SU-DHL-6 (cell line): ENCODE results near the gene RTN4.

Experiments used
- H2AFZ ChIP-seq: fragments of 200-600 bp; sonication (generic); 2 replicates; pipeline ENCODE4 v1.6.1; 2014; ENCODE audit warnings: low read depth, mild to moderate bottlenecking, moderate library complexity, mixed read lengths, antibody characterized with exemption, low read length; ENCODE audit not compliant: severe bottlenecking
- H3F3A ChIP-seq: fragments of 200-600 bp; shearing (Covaris generic); 2 replicates; pipeline ENCODE4 v1.6.0; 2016; ENCODE audit warnings: antibody characterized with exemption, mild to moderate bottlenecking; ENCODE audit not compliant: insufficient read depth
- H3K27ac ChIP-seq: fragments of 200-600 bp; sonication (generic); 2 replicates; pipeline ENCODE4 v1.5.1; 2016; ENCODE audit warnings: low read depth, mild to moderate bottlenecking, low read length, moderate library complexity, mixed read lengths
- H3K27me3 ChIP-seq: fragments of 200-600 bp; sonication (generic), shearing (Covaris generic); 2 replicates; pipeline ENCODE4 v1.6.0; 2014; ENCODE audit warnings: mild to moderate bottlenecking, low read length
- H3K36me3 ChIP-seq: fragments of 200-600 bp; sonication (generic); 2 replicates; pipeline ENCODE4 v1.6.1; 2014; ENCODE audit warnings: mild to moderate bottlenecking, low read length, mixed read lengths
- H3K4me2 ChIP-seq: fragments of 300-600, 200-600 bp; shearing (Covaris generic), sonication (generic); 2 replicates; pipeline ENCODE4 v1.6.0; 2014; ENCODE audit warnings: low read length, low read depth, mild to moderate bottlenecking; ENCODE audit not compliant: poor library complexity, severe bottlenecking
- H3K4me3 ChIP-seq: fragments of 200-600 bp; sonication (generic); 2 replicates; pipeline ENCODE4 v1.5.1; 2014; ENCODE audit warnings: antibody characterized with exemption, low read length, mild to moderate bottlenecking, mixed read lengths; ENCODE audit not compliant: insufficient read depth, poor library complexity, severe bottlenecking
- H3K79me2 ChIP-seq: fragments of 200-600 bp; sonication (generic); 2 replicates; pipeline ENCODE4 v1.6.1; 2014; ENCODE audit warnings: mild to moderate bottlenecking, low read length, moderate library complexity; ENCODE audit not compliant: insufficient read depth
- H3K9ac ChIP-seq: fragments of 200-600 bp; sonication (generic); 2 replicates; pipeline ENCODE4 v1.7.0; 2014; ENCODE audit warnings: mild to moderate bottlenecking, low read length
- H3K9me2 ChIP-seq: fragments of 200-600 bp; sonication (generic); replicated peaks from 2 replicates; pipeline ENCODE4 v1.6.1; 2014; ENCODE audit warnings: low read length; ENCODE audit not compliant: insufficient read depth
- H3K9me3 ChIP-seq: fragments of 200-600 bp; sonication (generic); 2 replicates; pipeline ENCODE4 v1.6.1; 2014; ENCODE audit warnings: low read length, mixed read lengths; ENCODE audit not compliant: insufficient read depth
- H4K20me1 ChIP-seq: fragments of 200-600 bp; sonication (generic); 2 replicates; pipeline ENCODE4 v1.6.1; 2014; ENCODE audit warnings: low read depth, mild to moderate bottlenecking, antibody characterized with exemption, low read length, moderate library complexity, mixed read lengths
- CTCF ChIP-seq: fragments of 200-600 bp; sonication (generic); IDR thresholded peaks from one replicate; pipeline ENCODE4 v1.5.1; 2017; ENCODE audit warnings: antibody characterized with exemption, mild to moderate bottlenecking, low read length, moderate library complexity; ENCODE audit not compliant: insufficient read depth, poor library complexity, severe bottlenecking
- EZH2phosphoT487 ChIP-seq: fragments of 200-600 bp; sonication (generic), shearing (Covaris generic); conservative IDR thresholded peaks from 2 replicates; pipeline ENCODE4 v1.6.1; 2018; ENCODE audit warnings: mild to moderate bottlenecking, antibody characterized with exemption, low read length, moderate library complexity, mixed read lengths

RTN4 gene

DNA sequence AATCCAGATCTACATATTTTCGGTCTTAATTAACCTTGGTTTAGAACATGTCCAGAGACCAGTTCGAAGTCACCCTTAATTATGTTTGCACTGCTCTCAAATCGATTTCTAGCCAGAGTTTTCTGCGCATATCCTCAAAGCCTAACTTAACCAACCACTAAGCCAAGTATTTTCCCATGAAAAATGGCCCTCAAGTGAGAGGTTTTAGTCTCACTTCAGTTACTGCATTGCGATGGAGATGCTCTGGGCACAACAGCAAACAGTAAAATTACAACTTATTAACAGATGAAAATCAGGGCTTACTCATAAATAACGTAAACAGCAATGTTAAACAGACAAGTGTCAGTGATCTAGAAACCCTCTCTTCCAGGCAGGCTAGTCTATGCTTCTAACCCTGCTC is 4.5 kb downstream of the RTN4 start:
- no peak for TF ChIP-seq EZH2phosphoT487
- TF ChIP-seq CTCF: no peak
- Histone ChIP-seq H3K4me3 (no peak overlapping the region), H4K20me1 (peaks cover 18% of the 10 kb centered on the region), H3K27me3 (no peaks in the 10 kb centered on the region), H3K4me2 (peak overlapping the region; percentile 12), H3K36me3 (no peaks in the 10 kb centered on the region), H3K9me2 (no peaks in the 10 kb centered on the region), H3K79me2 (peaks cover 85% of the 10 kb centered on the region), H3K27ac (no peak overlapping the region), H3F3A (peaks cover 8% of the 10 kb centered on the region; the same call in 1 of the 2 replicates), H2AFZ (no peak overlapping the region), H3K9me3 (no peaks in the 10 kb centered on the region), H3K9ac (no peak overlapping the region)

GRCh38 chr2:55043841-55044240 is 6.4 kb downstream of the RTN4 start:
- H4K20me1 ChIP-seq: peaks cover 18% of the 10 kb centered on the region
- H3K9ac ChIP-seq: no peak overlapping the region

GRCh38 chr2:55038428-55038827 is 11.8 kb downstream of the RTN4 start:
- Histone ChIP-seq H3K9me3 (no peaks in the 10 kb centered on the region), H3K27ac (no peak overlapping the region), H3K9ac (no peak overlapping the region), H4K20me1 (peaks cover 30% of the 10 kb centered on the region), H3K27me3 (no peaks in the 10 kb centered on the region), H3K9me2 (no peaks in the 10 kb centered on the region), H3K4me2 (no peak overlapping the region), H3K4me3 (no peak overlapping the region), H3F3A (no peaks in the 10 kb centered on the region), H3K36me3 (peaks cover 16% of the 10 kb centered on the region), H3K79me2 (peaks cover 99% of the 10 kb centered on the region), H2AFZ (no peak overlapping the region)
- TF ChIP-seq EZH2phosphoT487: no peak
- no peak for TF ChIP-seq CTCF

More at GRCh38 chr2:55043841-55044240, 6.4 kb downstream of the RTN4 start:
- Histone ChIP-seq H2AFZ (no peak overlapping the region), H3F3A (0 out of 2 replicates have a peak, but pooled peaks cover 4% of the 10 kb centered on the region), H3K27ac (no peak overlapping the region), H3K79me2 (peaks cover 98% of the 10 kb centered on the region), H3K36me3 (peaks cover 6% of the 10 kb centered on the region), H3K4me2 (no peak overlapping the region), H3K9me2 (no peaks in the 10 kb centered on the region), H3K4me3 (no peak overlapping the region), H3K9me3 (no peaks in the 10 kb centered on the region), H3K27me3 (no peaks in the 10 kb centered on the region)
- TF ChIP-seq CTCF (no peak), EZH2phosphoT487 (no peak)
